Hindlimb muscle (tissue), 1 donor: ENCODE results near the gene WDR93. TPM values are rescaled to one million over a fixed set of nuclear protein-coding genes. Genes with fewer than 3 reads are reported as not detected.

Source experiments
- DNase-seq: peaks from one replicate; pipeline ENCODE4 v3.0.0-alpha.2; 2013
- polyA plus RNA-seq: library from polyadenylated mRNA; unstranded; fragments of 120-200 nt; gene quantifications from one replicate; pipeline ENCODE4 v1.2.1, GENCODE V29; 2013; ENCODE audit not compliant: insufficient read length

Gene WDR93
- 0.14 TPM for polyA plus RNA-seq

GRCh38 chr15:89690276-89691218, at the start of gene WDR93, which contains the start of gene PEX11A:
TSS of gene WDR93 (plus strand) at chr15:89690811. CDS start at chr15:89701747, 10,936 bp downstream.
TSS of gene PEX11A (minus strand) at chr15:89690754. CDS start at chr15:89690632, 122 bp downstream.
- peak; percentile 69 for DNase-seq

- no peak for DNase-seq
Observed at GRCh38 chr15:89641053-89641452, 49.6 kb upstream of the WDR93 start.

DNA sequence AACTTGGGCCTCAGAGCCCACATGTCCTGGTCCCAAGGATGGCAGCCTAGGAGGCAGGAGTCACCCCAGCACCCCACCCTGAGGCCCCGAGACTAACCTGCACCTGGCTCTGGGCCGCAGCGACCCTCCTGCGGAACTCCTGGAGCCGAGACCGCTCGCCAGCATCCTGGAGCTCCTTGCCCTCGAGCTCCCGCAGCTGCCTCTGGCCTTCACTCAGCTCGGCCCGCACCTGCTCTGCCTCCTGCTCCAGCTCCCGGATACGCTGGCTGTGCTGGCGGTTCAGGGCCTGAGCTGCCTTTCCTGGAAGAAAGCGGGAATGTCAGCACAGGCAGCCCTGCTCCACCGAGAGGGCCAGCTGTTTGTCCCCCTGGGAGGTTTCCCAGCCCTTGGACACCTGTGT, 48.5 kb upstream of the WDR93 start:
- DNase-seq = no peak

DNA sequence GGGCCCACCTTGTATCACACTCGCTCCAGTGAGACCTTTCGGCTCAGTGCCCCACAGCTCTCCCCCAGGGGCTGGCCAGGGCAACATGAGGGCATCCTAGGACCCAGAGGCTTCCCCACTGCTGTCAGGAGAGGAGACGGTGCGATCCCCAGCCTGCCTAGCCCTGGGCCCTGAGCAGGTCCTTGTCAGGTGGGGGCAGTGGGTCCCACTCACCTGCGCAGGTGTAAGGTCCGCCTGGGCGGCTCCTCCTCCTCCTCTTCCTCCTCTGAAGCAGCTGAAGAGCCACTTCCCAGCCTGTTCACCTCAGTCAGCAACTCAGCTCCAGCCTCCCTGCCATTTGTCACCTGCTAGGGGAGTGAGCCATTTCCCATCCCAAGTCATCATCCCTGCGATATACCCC, 44.9 kb upstream of the WDR93 start:
- DNase-seq = no peak

DNA sequence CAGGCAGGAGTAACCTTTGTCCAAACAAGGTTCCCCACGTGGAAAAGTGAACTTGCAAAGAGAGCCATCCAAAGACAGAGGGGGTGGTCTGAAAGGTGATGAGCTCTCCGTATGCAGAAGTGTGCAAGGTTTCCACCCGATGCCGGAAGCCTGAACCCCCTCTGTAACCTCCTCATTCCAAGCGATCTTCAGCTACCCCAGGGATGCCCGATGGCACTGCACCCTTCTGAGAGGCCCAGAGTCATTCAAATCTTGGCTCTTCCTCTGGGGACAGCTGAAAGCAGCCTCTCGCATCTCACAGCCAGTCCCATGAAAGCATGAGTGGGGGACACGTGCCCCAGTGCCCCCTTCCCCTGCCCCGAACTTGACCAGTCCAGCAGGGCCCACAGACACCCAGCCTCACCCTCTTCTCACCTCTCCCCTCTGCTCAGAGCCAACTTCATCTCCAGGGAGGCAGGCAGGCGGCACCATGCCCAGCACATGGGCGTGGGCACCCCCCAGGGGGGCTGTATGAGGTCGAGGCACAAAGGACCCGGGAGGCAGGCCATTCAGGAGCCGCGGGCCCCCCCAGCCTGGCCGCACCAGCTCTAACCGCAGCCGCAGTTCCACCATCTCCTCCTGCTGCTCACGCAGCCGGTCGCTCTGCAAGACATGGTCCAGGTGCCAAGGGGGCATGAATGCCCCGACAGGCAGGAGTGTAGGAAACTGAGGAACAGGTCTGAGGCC, 44.0 kb upstream of the WDR93 start:
- DNase-seq = no peak

DNA sequence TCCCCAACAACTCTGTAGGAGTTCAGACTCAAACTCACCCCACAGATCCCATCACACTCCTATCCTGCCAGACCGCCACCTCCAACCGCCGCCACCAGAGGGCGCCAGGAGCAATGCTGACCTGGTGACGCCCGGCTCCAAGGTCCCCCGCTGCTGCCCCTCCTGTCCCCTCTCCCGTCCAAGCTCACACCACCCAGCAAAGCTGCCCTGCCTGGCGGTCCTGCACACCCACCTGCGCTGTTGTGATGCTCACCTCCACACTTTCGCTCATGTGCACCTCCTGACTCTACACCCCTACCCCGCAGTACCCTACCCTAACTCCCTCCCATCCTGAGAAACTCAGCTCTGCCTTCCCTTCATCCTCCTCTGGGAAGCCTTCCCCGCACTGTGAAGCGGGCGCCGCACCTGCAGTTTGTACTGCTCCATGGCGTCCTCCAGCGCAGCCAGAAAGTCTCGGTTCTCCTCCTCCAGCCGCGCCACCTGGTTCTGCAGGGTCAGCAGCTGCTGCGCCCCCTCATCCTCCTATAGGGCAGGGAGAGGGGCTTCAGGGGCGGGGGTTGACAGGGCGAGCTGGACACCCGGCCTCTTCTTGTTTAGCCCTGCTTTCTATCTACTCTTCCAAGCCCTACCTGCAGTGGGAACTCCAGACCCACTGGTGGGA, 43.3 kb upstream of the WDR93 start:
- DNase-seq = peak; percentile 66

- DNase-seq = no peak
Observed at GRCh38 chr15:89648106-89649012, 42.3 kb upstream of the WDR93 start.

- DNase-seq = no peak
Observed at GRCh38 chr15:89649013-89649625, 41.5 kb upstream of the WDR93 start.

DNA sequence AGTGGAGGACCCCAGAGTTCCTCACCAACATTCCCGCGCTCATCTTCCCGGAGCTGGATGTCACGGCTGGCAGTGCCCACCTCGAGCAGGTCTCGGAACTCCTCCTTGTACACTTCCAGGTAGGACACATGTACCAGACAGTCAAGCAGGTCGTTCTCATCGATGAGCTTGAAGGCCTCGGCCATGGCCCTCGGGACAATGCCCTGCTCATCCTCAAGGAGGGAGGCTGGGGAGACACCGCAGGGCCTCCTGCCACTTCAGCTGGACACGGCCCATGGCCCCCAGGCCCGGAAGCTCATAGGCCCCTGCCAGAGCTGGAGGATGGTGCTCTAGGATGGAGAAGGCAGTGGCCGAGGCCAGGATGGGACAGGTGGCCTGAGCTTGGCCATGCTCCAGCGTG, 40.9 kb upstream of the WDR93 start:
- DNase-seq = no peak

DNA sequence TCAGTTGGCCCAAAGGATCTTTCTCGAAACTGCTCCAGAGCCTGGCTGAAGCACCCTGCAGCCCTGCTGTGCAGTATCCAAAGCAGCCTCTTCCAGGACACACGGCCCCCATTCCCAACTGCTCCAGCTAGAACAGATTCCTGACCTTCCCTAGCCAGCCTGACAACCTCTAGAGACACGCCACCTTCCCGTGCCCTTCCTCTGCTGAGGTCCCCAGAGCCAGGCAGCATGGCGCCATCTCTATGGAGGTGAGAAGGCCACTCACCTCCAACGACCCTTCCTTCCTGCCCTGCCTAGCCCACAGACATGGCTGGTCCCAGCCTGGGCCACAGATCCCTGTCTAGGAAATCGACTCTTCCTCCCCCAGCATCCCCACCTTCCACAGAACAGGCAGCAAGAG, 38.5 kb upstream of the WDR93 start:
- DNase-seq = no peak

GRCh38 chr15:89652666-89653065, 37.9 kb upstream of the WDR93 start:
- DNase-seq = no peak

GRCh38 chr15:89653578-89653977, 37.0 kb upstream of the WDR93 start:
- no peak for DNase-seq

DNA sequence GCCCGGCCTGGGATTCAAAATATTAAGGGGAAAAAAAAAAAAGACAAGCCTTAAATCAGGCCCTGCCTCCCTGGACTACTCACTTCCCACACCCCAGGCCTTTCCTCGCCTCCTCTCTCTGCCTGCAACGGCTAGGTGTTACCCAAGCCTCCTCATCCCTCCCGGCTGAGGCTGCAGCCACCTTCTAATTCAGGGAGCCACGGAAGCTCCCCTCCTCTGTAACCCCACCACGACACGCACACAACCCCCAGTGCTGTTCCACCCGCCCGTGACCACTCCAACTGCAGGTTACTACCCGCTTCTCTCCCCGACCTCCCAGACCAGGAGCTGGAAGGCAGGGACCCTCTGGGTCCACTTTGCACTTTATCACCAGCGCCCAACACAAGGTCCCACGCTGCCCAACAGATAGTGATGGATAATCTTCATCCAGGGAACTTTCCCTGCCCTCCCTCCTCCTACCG, 36.3 kb upstream of the WDR93 start:
- DNase-seq = no peak

GRCh38 chr15:89654847-89655805, 35.5 kb upstream of the WDR93 start, which contains the start of gene KIF7:
TSS of gene KIF7 (minus strand) at chr15:89655467. CDS start at chr15:89652930, 2,537 bp downstream.
- DNase-seq = peak; percentile 76

DNA sequence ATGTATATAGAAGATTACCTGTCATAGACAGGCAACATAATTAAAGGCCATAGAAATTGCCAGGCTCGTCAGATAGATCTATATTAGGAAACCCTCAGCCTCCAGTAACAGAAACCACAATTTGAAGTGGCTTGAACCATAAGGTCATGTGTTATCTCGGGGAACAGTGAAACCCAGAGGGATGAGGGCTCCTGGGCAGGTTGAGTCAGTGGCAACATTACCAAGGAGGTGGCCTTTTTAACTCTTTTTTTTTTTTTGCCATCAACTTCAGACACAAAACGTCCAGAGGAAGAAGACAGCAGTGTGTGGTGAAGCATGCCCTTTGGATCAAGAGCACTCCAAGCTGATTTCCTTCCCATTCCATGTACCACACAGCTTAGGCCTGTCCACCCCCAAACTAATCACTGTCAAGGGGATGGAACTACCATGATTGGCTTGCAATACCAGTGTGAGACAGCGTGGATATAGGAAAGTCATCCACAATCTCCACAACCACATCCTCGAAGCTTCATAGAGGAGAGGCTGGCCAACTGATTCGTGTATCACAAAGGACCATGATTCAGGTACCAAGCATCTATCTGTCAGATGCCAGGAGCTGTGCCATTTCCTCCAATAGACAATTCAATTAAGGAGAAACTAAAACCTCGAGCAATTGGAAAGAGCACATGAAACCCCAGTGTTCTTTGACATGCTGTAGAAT, 34.3 kb upstream of the WDR93 start:
- DNase-seq = no peak

DNA sequence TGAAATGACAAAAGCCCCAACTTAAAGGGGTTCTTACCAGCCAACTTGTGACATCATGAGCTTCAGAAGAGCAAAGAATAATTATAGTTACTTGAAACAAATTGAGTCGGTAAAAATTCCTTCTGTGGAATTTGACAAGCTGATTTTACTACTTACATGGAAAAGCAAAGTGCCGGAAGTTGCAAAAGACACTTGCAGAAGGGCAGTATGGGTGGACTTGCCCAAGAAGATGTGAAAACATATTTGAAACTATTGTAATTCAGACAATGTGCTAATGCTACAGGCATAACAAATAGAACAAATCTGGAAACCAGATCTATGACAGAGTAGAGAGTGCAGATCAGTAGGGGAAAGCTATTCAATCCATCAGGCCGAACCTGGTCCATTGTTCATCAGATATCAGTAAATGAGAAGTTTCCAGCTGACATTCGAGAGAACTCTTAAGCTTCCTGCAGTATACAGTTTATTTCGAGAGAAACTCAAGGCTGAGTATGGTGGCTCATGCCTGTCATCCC, 32.9 kb upstream of the WDR93 start:
- no peak for DNase-seq

DNA sequence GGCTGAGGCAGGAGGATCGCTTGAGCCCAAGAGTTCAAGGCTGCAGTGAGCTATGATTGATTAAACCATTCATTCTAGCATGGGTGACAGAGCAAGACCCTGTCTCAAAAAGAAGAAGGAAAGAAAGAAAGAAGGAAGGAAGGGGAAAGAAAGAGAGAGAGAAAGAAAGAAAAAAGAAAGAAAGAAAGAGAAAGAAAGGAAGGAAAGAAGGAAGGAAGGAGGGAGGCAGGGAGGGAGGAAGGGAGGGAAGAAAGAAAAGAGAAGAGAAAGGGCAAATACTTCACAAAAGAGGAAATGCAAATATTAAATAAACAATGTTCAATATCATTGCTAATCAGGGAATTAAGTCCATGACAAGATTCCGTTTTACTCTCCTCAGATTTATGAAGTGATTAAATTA, 31.3 kb upstream of the WDR93 start:
- no peak for DNase-seq

- DNase-seq = no peak
Observed at GRCh38 chr15:89660556-89660955, 30.1 kb upstream of the WDR93 start.
